ENCODE measurements around the gene SCAI. TPM values are rescaled to one million over a fixed set of nuclear protein-coding genes. Genes with fewer than 3 reads are reported as not detected.
"Not testable (repeated sequence)": the region's sequence is repeated elsewhere in the genome, so short reads cannot be mapped to it uniquely, and the experiment has no call there.

SCAI gene
- total RNA-seq, 1 donor: 9.9 TPM

GRCh38 chr9:125043631-125044030 is 99.7 kb downstream of the SCAI start:
- no peaks in the 10 kb centered on the region for H3K4me1 ChIP-seq (ENCODE audit: insufficient read depth, low read length)

GRCh38 chr9:125043148-125043547 is 100.2 kb downstream of the SCAI start:
- Histone ChIP-seq H3K4me1 (ENCODE audit: insufficient read depth, low read length) (no peaks in the 10 kb centered on the region), H3K9me3 (ENCODE audit: low read depth, low read length) (no peaks in the 10 kb centered on the region), H3K4me3 (ENCODE audit: low read length) (no peak overlapping the region), H3K27me3 (ENCODE audit: insufficient read depth, low read length) (no peaks in the 10 kb centered on the region)

More at GRCh38 chr9:125043631-125044030, 99.7 kb downstream of the SCAI start:
- no peaks in the 10 kb centered on the region for H3K9me3 ChIP-seq (ENCODE audit: low read depth, low read length)
- H3K27me3 ChIP-seq (ENCODE audit: insufficient read depth, low read length): no peaks in the 10 kb centered on the region
- no peak overlapping the region for H3K4me3 ChIP-seq (ENCODE audit: low read length)

GRCh38 chr9:125038166-125038565 is 105.2 kb downstream of the SCAI start:
- H3K4me1 ChIP-seq (ENCODE audit: insufficient read depth, low read length): no peaks in the 10 kb centered on the region
- no peaks in the 10 kb centered on the region for H3K9me3 ChIP-seq (ENCODE audit: low read depth, low read length)
- H3K27me3 ChIP-seq (ENCODE audit: insufficient read depth, low read length): no peaks in the 10 kb centered on the region
- no peak overlapping the region for H3K4me3 ChIP-seq (ENCODE audit: low read length)

GRCh38 chr9:125028041-125028440 is 115.3 kb downstream of the SCAI start:
- H3K4me1 ChIP-seq (ENCODE audit: insufficient read depth, low read length): no peaks in the 10 kb centered on the region
- H3K9me3 ChIP-seq (ENCODE audit: low read depth, low read length): no peaks in the 10 kb centered on the region

GRCh38 chr9:125024917-125025316 is 118.4 kb downstream of the SCAI start:
- H3K4me3 ChIP-seq (ENCODE audit: low read length): no peak overlapping the region
- H3K9me3 ChIP-seq (ENCODE audit: low read depth, low read length): no peaks in the 10 kb centered on the region
- no peaks in the 10 kb centered on the region for H3K4me1 ChIP-seq (ENCODE audit: insufficient read depth, low read length)
- H3K27me3 ChIP-seq (ENCODE audit: insufficient read depth, low read length): no peaks in the 10 kb centered on the region

More at GRCh38 chr9:125028041-125028440, 115.3 kb downstream of the SCAI start:
- no peaks in the 10 kb centered on the region for H3K27me3 ChIP-seq (ENCODE audit: insufficient read depth, low read length)
- no peak overlapping the region for H3K4me3 ChIP-seq (ENCODE audit: low read length)

GRCh38 chr9:125021069-125021468 is 122.3 kb downstream of the SCAI start:
- no peaks in the 10 kb centered on the region for H3K4me1 ChIP-seq (ENCODE audit: insufficient read depth, low read length)
- H3K27me3 ChIP-seq (ENCODE audit: insufficient read depth, low read length): no peaks in the 10 kb centered on the region
- no peaks in the 10 kb centered on the region for H3K9me3 ChIP-seq (ENCODE audit: low read depth, low read length)
- H3K4me3 ChIP-seq (ENCODE audit: low read length): no peak overlapping the region

GRCh38 chr9:125015655-125016054 is 127.7 kb downstream of the SCAI start:
- H3K4me1 ChIP-seq (ENCODE audit: insufficient read depth, low read length); H3K27me3 ChIP-seq (ENCODE audit: insufficient read depth, low read length); H3K4me3 ChIP-seq (ENCODE audit: low read length); H3K9me3 ChIP-seq (ENCODE audit: low read depth, low read length): not testable (repeated sequence)

- H3K4me1 ChIP-seq (ENCODE audit: insufficient read depth, low read length); H3K4me3 ChIP-seq (ENCODE audit: low read length); H3K9me3 ChIP-seq (ENCODE audit: low read depth, low read length); H3K27me3 ChIP-seq (ENCODE audit: insufficient read depth, low read length): not testable (repeated sequence)
Observed at GRCh38 chr9:125012013-125012412, 131.3 kb downstream of the SCAI start.

- H3K4me3 ChIP-seq (ENCODE audit: low read length): no peak overlapping the region
Observed at GRCh38 chr9:125008599-125008998, 134.7 kb downstream of the SCAI start.

GRCh38 chr9:125003332-125003731 is 140.0 kb downstream of the SCAI start:
- Histone ChIP-seq H3K27me3 (ENCODE audit: insufficient read depth, low read length) (no peaks in the 10 kb centered on the region), H3K9me3 (ENCODE audit: low read depth, low read length) (no peaks in the 10 kb centered on the region), H3K4me3 (ENCODE audit: low read length) (no peak overlapping the region), H3K4me1 (ENCODE audit: insufficient read depth, low read length) (no peaks in the 10 kb centered on the region)

More at GRCh38 chr9:125008599-125008998, 134.7 kb downstream of the SCAI start:
- Histone ChIP-seq H3K9me3 (ENCODE audit: low read depth, low read length) (no peaks in the 10 kb centered on the region), H3K27me3 (ENCODE audit: insufficient read depth, low read length) (no peaks in the 10 kb centered on the region), H3K4me1 (ENCODE audit: insufficient read depth, low read length) (no peaks in the 10 kb centered on the region)

- no peak overlapping the region for H3K4me3 ChIP-seq (ENCODE audit: low read length)
- no peaks in the 10 kb centered on the region for H3K9me3 ChIP-seq (ENCODE audit: low read depth, low read length)
- no peaks in the 10 kb centered on the region for H3K4me1 ChIP-seq (ENCODE audit: insufficient read depth, low read length)
- H3K27me3 ChIP-seq (ENCODE audit: insufficient read depth, low read length): no peaks in the 10 kb centered on the region
Observed at GRCh38 chr9:124983698-124984097, 159.6 kb downstream of the SCAI start.

GRCh38 chr9:124980431-124980830 is 162.9 kb downstream of the SCAI start:
- Histone ChIP-seq H3K4me3 (ENCODE audit: low read length) (no peak overlapping the region), H3K9me3 (ENCODE audit: low read depth, low read length) (no peaks in the 10 kb centered on the region), H3K27me3 (ENCODE audit: insufficient read depth, low read length) (no peaks in the 10 kb centered on the region), H3K4me1 (ENCODE audit: insufficient read depth, low read length) (no peaks in the 10 kb centered on the region)

- peaks cover 4% of the 10 kb centered on the region for H3K4me1 ChIP-seq (ENCODE audit: insufficient read depth, low read length)
- no peaks in the 10 kb centered on the region for H3K27me3 ChIP-seq (ENCODE audit: insufficient read depth, low read length)
- no peaks in the 10 kb centered on the region for H3K9me3 ChIP-seq (ENCODE audit: low read depth, low read length)
- H3K4me3 ChIP-seq (ENCODE audit: low read length): no peak overlapping the region
Observed at GRCh38 chr9:124975131-124975530, 168.2 kb downstream of the SCAI start.

GRCh38 chr9:124973807-124974206 is 169.5 kb downstream of the SCAI start:
- no peak overlapping the region for H3K4me3 ChIP-seq (ENCODE audit: low read length)
- H3K9me3 ChIP-seq (ENCODE audit: low read depth, low read length): no peaks in the 10 kb centered on the region
- H3K4me1 ChIP-seq (ENCODE audit: insufficient read depth, low read length): peaks cover 13% of the 10 kb centered on the region
- no peaks in the 10 kb centered on the region for H3K27me3 ChIP-seq (ENCODE audit: insufficient read depth, low read length)

- Histone ChIP-seq H3K27me3 (ENCODE audit: insufficient read depth, low read length) (no peaks in the 10 kb centered on the region), H3K9me3 (ENCODE audit: low read depth, low read length) (no peaks in the 10 kb centered on the region), H3K4me1 (ENCODE audit: insufficient read depth, low read length) (peaks cover 19% of the 10 kb centered on the region), H3K4me3 (ENCODE audit: low read length) (no peak overlapping the region)
Observed at GRCh38 chr9:124972241-124972770, 171.0 kb downstream of the SCAI start.

GRCh38 chr9:124969401-124969800 is 173.9 kb downstream of the SCAI start:
- no peak overlapping the region for H3K4me3 ChIP-seq (ENCODE audit: low read length)
- H3K27me3 ChIP-seq (ENCODE audit: insufficient read depth, low read length): no peaks in the 10 kb centered on the region
- peaks cover 40% of the 10 kb centered on the region for H3K4me1 ChIP-seq (ENCODE audit: insufficient read depth, low read length)
- H3K9me3 ChIP-seq (ENCODE audit: low read depth, low read length): no peaks in the 10 kb centered on the region
